Measurements from ENCODE around the gene HJV. TPM values are rescaled to one million over a fixed set of nuclear protein-coding genes. Genes with fewer than 3 reads are reported as not detected.

Gene HJV
- total RNA-seq, 1 donor from 2014 or later: not detected

GRCh38 chr1:145997016-145997717 lies 24.4 kb downstream of the HJV start:
- FAIRE-seq: no peak
- Histone ChIP-seq H3K4me3 (ENCODE audit: insufficient read depth, low read depth, low read length) (peak overlapping the region; percentile 98), H3K79me2 (ENCODE audit: insufficient read depth, low read length) (peaks cover 28% of the 10 kb centered on the region), H3K27ac (ENCODE audit: low read depth, low read length) (peak overlapping the region; percentile 65), H3K4me1 (ENCODE audit: insufficient read depth, low read length) (peaks cover 20% of the 10 kb centered on the region), H3K36me3 (ENCODE audit: insufficient read depth, low read length) (peaks cover 23% of the 10 kb centered on the region), H3K9ac (ENCODE audit: low read length) (peak overlapping the region; percentile 89), H2AFZ (ENCODE audit: low read depth, low read length) (peak overlapping the region; percentile 85), H3K9me3 (ENCODE audit: insufficient read depth, low read depth, low read length) (no peaks in the 10 kb centered on the region), H3K4me2 (ENCODE audit: low read length) (peak overlapping the region; percentile 96), H3K27me3 (ENCODE audit: insufficient read depth, low read length) (no peaks in the 10 kb centered on the region), H4K20me1 (ENCODE audit: insufficient read depth, low read length) (peaks cover 27% of the 10 kb centered on the region)
- Mint-ChIP-seq H3K4me1 (ENCODE audit: low read depth, unreplicated experiment) (peaks cover 13% of the 10 kb centered on the region), H3K9me3 (ENCODE audit: unreplicated experiment) (no peaks in the 10 kb centered on the region), H3K36me3 (ENCODE audit: low read depth, unreplicated experiment) (peaks cover 25% of the 10 kb centered on the region), H3K4me3 (ENCODE audit: unreplicated experiment) (peak overlapping the region; percentile 100), H3K27ac (ENCODE audit: unreplicated experiment) (peak overlapping the region; percentile 97), H3K27me3 (ENCODE audit: low read depth, unreplicated experiment) (no peaks in the 10 kb centered on the region)
- peak; percentile 12 for DNase-seq (ENCODE audit: low read depth)
- TF ChIP-seq EZH2 (IDR thresholded peaks at IDR 0.05; ENCODE audit: insufficient read depth, low read length) (no peak), CTCF (IDR thresholded peaks at IDR 0.05; ENCODE audit: insufficient read depth, low read depth, low read length) (no peak)

- H3K4me2 ChIP-seq (ENCODE audit: low read length): peak within 1 kb of the TSS; percentile 96
- Mint-ChIP-seq H3K27ac (ENCODE audit: unreplicated experiment) (peak within 1 kb of the TSS; percentile 97), H3K27me3 (ENCODE audit: low read depth, unreplicated experiment) (no peaks in the 10 kb centered on the region), H3K9me3 (ENCODE audit: unreplicated experiment) (no peaks in the 10 kb centered on the region), H3K36me3 (ENCODE audit: low read depth, unreplicated experiment) (peaks cover 29% of the 10 kb centered on the region), H3K4me1 (ENCODE audit: low read depth, unreplicated experiment) (peaks cover 18% of the 10 kb centered on the region), H3K4me3 (ENCODE audit: unreplicated experiment) (peak within 1 kb of the TSS; percentile 100)
- TF ChIP-seq EZH2 (IDR thresholded peaks at IDR 0.05; ENCODE audit: insufficient read depth, low read length): no peak
- no peak for TF ChIP-seq CTCF (IDR thresholded peaks at IDR 0.05; ENCODE audit: insufficient read depth, low read depth, low read length)
- no peak for FAIRE-seq
- H3K4me1 ChIP-seq (ENCODE audit: insufficient read depth, low read length): peaks cover 20% of the 10 kb centered on the region
- peak within 1 kb of the TSS; percentile 98 for H3K4me3 ChIP-seq (ENCODE audit: insufficient read depth, low read depth, low read length)
- peaks cover 27% of the 10 kb centered on the region for H4K20me1 ChIP-seq (ENCODE audit: insufficient read depth, low read length)
- peak within 1 kb of the TSS; percentile 85 for H2AFZ ChIP-seq (ENCODE audit: low read depth, low read length)
- DNase-seq (ENCODE audit: low read depth): peak; percentile 94
- H3K79me2 ChIP-seq (ENCODE audit: insufficient read depth, low read length): peaks cover 28% of the 10 kb centered on the region
- peak within 1 kb of the TSS; percentile 89 for H3K9ac ChIP-seq (ENCODE audit: low read length)
- no peaks in the 10 kb centered on the region for H3K27me3 ChIP-seq (ENCODE audit: insufficient read depth, low read length)
- H3K36me3 ChIP-seq (ENCODE audit: insufficient read depth, low read length): peaks cover 23% of the 10 kb centered on the region
- no peaks in the 10 kb centered on the region for H3K9me3 ChIP-seq (ENCODE audit: insufficient read depth, low read depth, low read length)
- peak within 1 kb of the TSS; percentile 65 for H3K27ac ChIP-seq (ENCODE audit: low read depth, low read length)
Measured at GRCh38 chr1:145996433-145997015, 25.0 kb downstream of the HJV start, which contains the start of gene TXNIP. Gene TXNIP, minus strand, starts transcription at chr1:145996579. Its CDS starts 313 bp downstream, at chr1:145996266.

Data from astrocyte (in vitro differentiated cells and primary cell).